OCI-LY7 (cell line): ENCODE measurements around the gene PRPF18.

Source experiments
- CTCF ChIP-seq: fragments of 200-600 bp; sonication (generic); conservative IDR thresholded peaks from 2 replicates; pipeline ENCODE4 v1.5.1; 2014; ENCODE audit warnings: mild to moderate bottlenecking, antibody characterized with exemption, low read length, moderate library complexity, mixed read lengths
- EZH2phosphoT487 ChIP-seq: fragments of 200-600 bp; sonication (generic); IDR thresholded peaks from 2 replicates; pipeline ENCODE4 v1.6.1; 2018; ENCODE audit warnings: low read depth, borderline replicate concordance, mild to moderate bottlenecking, mixed run types, antibody characterized with exemption, low read length, moderate library complexity, mixed read lengths

- TF ChIP-seq CTCF (no peak), EZH2phosphoT487 (no peak)
Observed at GRCh38 chr10:13642293-13642692, 55.5 kb downstream of the PRPF18 start.
